ENCODE results near the gene VAT1L.

The VAT1L gene

GRCh38 chr16:77840093-77840492 lies 51.7 kb downstream of the VAT1L start:
- no peak overlapping the region for H3K4me3 ChIP-seq (replicated peaks; ENCODE audit: low read depth, low read length)
- DNase-seq (ENCODE audit: low read depth), result no peak
- TF ChIP-seq, protein P1, sequence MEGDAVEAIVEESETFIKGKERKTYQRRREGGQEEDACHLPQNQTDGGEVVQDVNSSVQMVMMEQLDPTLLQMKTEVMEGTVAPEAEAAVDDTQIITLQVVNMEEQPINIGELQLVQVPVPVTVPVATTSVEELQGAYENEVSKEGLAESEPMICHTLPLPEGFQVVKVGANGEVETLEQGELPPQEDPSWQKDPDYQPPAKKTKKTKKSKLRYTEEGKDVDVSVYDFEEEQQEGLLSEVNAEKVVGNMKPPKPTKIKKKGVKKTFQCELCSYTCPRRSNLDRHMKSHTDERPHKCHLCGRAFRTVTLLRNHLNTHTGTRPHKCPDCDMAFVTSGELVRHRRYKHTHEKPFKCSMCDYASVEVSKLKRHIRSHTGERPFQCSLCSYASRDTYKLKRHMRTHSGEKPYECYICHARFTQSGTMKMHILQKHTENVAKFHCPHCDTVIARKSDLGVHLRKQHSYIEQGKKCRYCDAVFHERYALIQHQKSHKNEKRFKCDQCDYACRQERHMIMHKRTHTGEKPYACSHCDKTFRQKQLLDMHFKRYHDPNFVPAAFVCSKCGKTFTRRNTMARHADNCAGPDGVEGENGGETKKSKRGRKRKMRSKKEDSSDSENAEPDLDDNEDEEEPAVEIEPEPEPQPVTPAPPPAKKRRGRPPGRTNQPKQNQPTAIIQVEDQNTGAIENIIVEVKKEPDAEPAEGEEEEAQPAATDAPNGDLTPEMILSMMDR (IDR thresholded peaks at IDR 0.05; ENCODE audit: low read length, missing control alignments), result no peak

- TF ChIP-seq, protein P1 (IDR thresholded peaks at IDR 0.05; ENCODE audit: low read length, missing control alignments), result no peak
- DNase-seq (ENCODE audit: low read depth), result peak; percentile 26
- no peak overlapping the region for H3K4me3 ChIP-seq (replicated peaks; ENCODE audit: low read depth, low read length)
Observed at GRCh38 chr16:77840673-77841501, 52.5 kb downstream of the VAT1L start.

- TF ChIP-seq, protein P1 (IDR thresholded peaks at IDR 0.05; ENCODE audit: low read length, missing control alignments), result no peak
- DNase-seq (ENCODE audit: low read depth), result no peak
Observed at GRCh38 chr16:77841502-77841763, 53.1 kb downstream of the VAT1L start.

DNA sequence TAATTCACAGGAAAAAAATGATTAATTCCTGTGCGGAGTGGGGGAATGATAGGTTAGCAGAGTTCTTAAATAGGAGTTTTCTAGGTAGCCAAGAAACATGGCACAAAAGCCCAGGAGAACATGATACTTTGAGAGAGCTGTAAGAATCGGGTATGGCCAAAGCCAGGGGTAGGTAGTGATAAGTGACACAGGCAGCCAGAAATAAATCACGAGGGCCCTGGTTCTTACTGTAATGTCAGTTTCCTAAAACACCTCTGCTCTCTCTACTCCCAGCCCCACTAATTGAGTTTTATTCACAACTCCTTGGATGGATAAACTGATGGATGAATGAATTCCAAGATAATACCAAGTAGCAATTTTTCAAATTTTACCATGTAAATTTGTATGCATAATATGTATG lies 54.1 kb downstream of the VAT1L start:
- no peak for DNase-seq (ENCODE audit: low read depth)
- H3K4me3 ChIP-seq (replicated peaks; ENCODE audit: low read depth, low read length), result no peak overlapping the region
- TF ChIP-seq, protein P1 (IDR thresholded peaks at IDR 0.05; ENCODE audit: low read length, missing control alignments), result no peak

More at GRCh38 chr16:77841502-77841763, 53.1 kb downstream of the VAT1L start:
- H3K4me3 ChIP-seq (replicated peaks; ENCODE audit: low read depth, low read length), result no peak overlapping the region

DNA sequence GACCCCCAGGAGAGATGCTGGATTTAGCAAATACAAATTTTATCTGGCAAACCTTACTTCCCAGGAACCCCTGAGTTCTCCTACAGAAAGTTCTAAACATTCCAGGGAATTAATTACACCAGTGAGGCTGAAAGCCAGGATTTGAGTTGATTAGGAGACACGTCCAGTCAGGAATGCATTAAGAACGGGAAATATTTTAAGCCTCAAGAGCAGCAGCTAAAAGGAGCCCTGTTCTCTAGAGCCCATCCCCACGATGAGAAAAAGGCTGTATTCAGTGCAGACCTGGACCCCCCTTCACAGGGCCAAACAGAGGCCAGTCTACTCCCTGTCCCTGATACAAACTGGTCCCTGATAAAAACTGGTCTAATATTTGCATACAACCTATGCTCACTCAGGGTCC lies 55.0 kb downstream of the VAT1L start:
- TF ChIP-seq, protein P1 (IDR thresholded peaks at IDR 0.05; ENCODE audit: low read length, missing control alignments), result no peak

GRCh38 chr16:77844801-77845200 lies 56.4 kb downstream of the VAT1L start:
- H3K4me3 ChIP-seq (replicated peaks; ENCODE audit: low read depth, low read length), result no peak overlapping the region
- DNase-seq (ENCODE audit: low read depth), result no peak
- TF ChIP-seq, protein P1 (IDR thresholded peaks at IDR 0.05; ENCODE audit: low read length, missing control alignments), result no peak

More for the DNA sequence above, 55.0 kb downstream of the VAT1L start:
- no peak overlapping the region for H3K4me3 ChIP-seq (replicated peaks; ENCODE audit: low read depth, low read length)
- no peak for DNase-seq (ENCODE audit: low read depth)

Measured in fibroblast of pulmonary artery (primary cell).